Peyer's patch (tissue), 4 donors: ENCODE data around the gene HELLS.

Experiments
- CTCF ChIP-seq, 6 experiments: fragments of 450-650 bp in 4 of 6; fragments of 200-600 bp in 2 of 6; sonication (generic) in 1 of 6; IDR thresholded peaks; one replicate each; pipeline ENCODE4 v1.5.1; 2017 to 2019; ENCODE audit warnings: antibody characterized with exemption in 6 of 6, mild to moderate bottlenecking in 3 of 6, moderate library complexity in 1 of 6
- POLR2A ChIP-seq, 2 donors: fragments of 450-650 bp; IDR thresholded peaks; one replicate each; pipeline ENCODE4 v1.5.1; 2017; ENCODE audit warnings: antibody characterized with exemption in 2 of 2, mild to moderate bottlenecking in 2 of 2, moderate library complexity in 2 of 2

- no peak for TF ChIP-seq CTCF (IDR thresholded peaks at IDR 0.05)
- no peak for TF ChIP-seq POLR2A (IDR thresholded peaks at IDR 0.05)
Observed at GRCh38 chr10:94524711-94525110, 20.9 kb upstream of the HELLS start.
